SK-N-SH (cell line): ENCODE measurements around the gene SMCO2. TPM values are rescaled to one million over a fixed set of nuclear protein-coding genes. Genes with fewer than 3 reads are reported as not detected.

Experiments
- CTCF ChIA-PET: fragments of 300-600, 350-600 bp; formaldehyde crosslinking; extraction: SDS; loops from one replicate; lab custom pipeline; 2021; lab: Yijun Ruan, JAX
- POLR2A ChIA-PET: fragments of 350-600 bp; sonication (Branson Sonifier 250); formaldehyde crosslinking; extraction: SDS; loops from one replicate; lab custom pipeline; 2020; ENCODE audit warnings: antibody characterized with exemption, inconsistent platforms; lab: Yijun Ruan, JAX
- DNase-seq: peaks from one replicate; pipeline ENCODE4 v3.0.0; 2012
- H2AFZ ChIP-seq: fragments of 200-600 bp; sonication (generic); 2 replicates; pipeline ENCODE4 v1.8.1; 2016; ENCODE audit warnings: antibody characterized with exemption, mild to moderate bottlenecking, low read depth
- H3F3A ChIP-seq: fragments of 200-600 bp; sonication (generic); replicated peaks from 2 replicates; pipeline ENCODE3; 2016; ENCODE audit warnings: antibody characterized with exemption, mild to moderate bottlenecking; ENCODE audit not compliant: insufficient read depth
- H3K27ac ChIP-seq, 2 experiments: fragments of 200-500 bp in 1 of 2; fragments of 200-600 bp in 1 of 2; sonication (Bioruptor generic) in 1 of 2; sonication (generic), shearing (Covaris generic) in 1 of 2; 2 replicates each; pipeline versions ENCODE4 v1.5.1 to v1.6.1; 2014 to 2016; ENCODE audit warnings: low read depth in 2 of 2, inconsistent platforms in 1 of 2, low read length in 1 of 2, mild to moderate bottlenecking in 1 of 2, mixed read lengths in 1 of 2
- H3K27me3 ChIP-seq: fragments of 200-600 bp; sonication (generic), shearing (Covaris generic); 2 replicates; pipeline ENCODE4 v1.6.1; 2016; ENCODE audit warnings: mixed run types; ENCODE audit not compliant: insufficient read depth
- H3K36me3 ChIP-seq, 2 experiments: fragments of 200-500 bp in 1 of 2; fragments of 200-600 bp in 1 of 2; sonication (Bioruptor generic) in 1 of 2; sonication (generic) in 1 of 2; replicated peaks in 1 of 2; 2 replicates each; pipeline versions ENCODE3 to v1.5.1; 2014 to 2016; ENCODE audit warnings: low read length in 1 of 2, mild to moderate bottlenecking in 1 of 2; ENCODE audit not compliant: insufficient read depth in 2 of 2, control insufficient read depth in 1 of 2
- H3K4me1 ChIP-seq, 2 experiments: fragments of 200-500 bp in 1 of 2; fragments of 200-600 bp in 1 of 2; sonication (Bioruptor generic) in 1 of 2; sonication (generic), shearing (Covaris generic) in 1 of 2; 2 replicates each; pipeline versions ENCODE4 v1.5.1 to v1.6.1; 2014 to 2016; ENCODE audit warnings: low read depth in 1 of 2, low read length in 1 of 2, mixed run types in 1 of 2; ENCODE audit not compliant: insufficient read depth in 2 of 2, control insufficient read depth in 1 of 2
- H3K4me2 ChIP-seq: fragments of 200-600 bp; sonication (generic), shearing (Covaris generic); 2 replicates; pipeline ENCODE4 v1.6.1; 2017; ENCODE audit warnings: mixed run types
- H3K4me3 ChIP-seq, 2 experiments: fragments of 200-500 bp in 1 of 2; fragments of 200-600 bp in 1 of 2; sonication (Bioruptor generic) in 1 of 2; sonication (generic), shearing (Covaris generic) in 1 of 2; 2 replicates each; pipeline versions ENCODE4 v1.5.1 to v1.8.1; 2014 to 2016; ENCODE audit warnings: low read depth in 2 of 2, inconsistent platforms in 1 of 2, low read length in 1 of 2, mild to moderate bottlenecking in 1 of 2, mixed read lengths in 1 of 2, moderate library complexity in 1 of 2
- H3K79me2 ChIP-seq: fragments of 200-600 bp; sonication (generic); 2 replicates; pipeline ENCODE4 v1.8.1; 2017; ENCODE audit warnings: mild to moderate bottlenecking; ENCODE audit not compliant: insufficient read depth
- H3K9ac ChIP-seq: fragments of 200-600 bp; sonication (generic); 2 replicates; pipeline ENCODE4 v1.6.1; 2017; ENCODE audit warnings: mixed run types
- H3K9me2 ChIP-seq: fragments of 200-600 bp; sonication (generic); 2 replicates; pipeline ENCODE4 v1.6.1; 2017; ENCODE audit warnings: mixed run types
- H3K9me3 ChIP-seq: fragments of 200-600 bp; sonication (generic); 2 replicates; pipeline ENCODE4 v1.6.1; 2017; ENCODE audit warnings: mixed run types, mild to moderate bottlenecking, moderate library complexity
- H4K20me1 ChIP-seq: fragments of 200-600 bp; sonication (generic); 2 replicates; pipeline ENCODE4 v1.6.1; 2017; ENCODE audit warnings: mild to moderate bottlenecking, mixed run types; ENCODE audit not compliant: insufficient read depth
- CHD2 ChIP-seq: fragments of 150-350 bp; IDR thresholded peaks from 2 replicates; pipeline ENCODE4 v1.6.1; 2018; ENCODE audit warnings: low read length; ENCODE audit not compliant: partially characterized antibody
- ELF1 ChIP-seq: IDR thresholded peaks from 2 replicates; pipeline ENCODE4 v1.4.0; 2012
- FOSL2 ChIP-seq: IDR thresholded peaks from 2 replicates; pipeline ENCODE4 v1.4.0; 2012; ENCODE audit warnings: low read depth, mild to moderate bottlenecking, moderate library complexity, borderline replicate concordance
- FOXM1 ChIP-seq: IDR thresholded peaks from 2 replicates; pipeline ENCODE4 v1.4.0; 2012; ENCODE audit warnings: low read depth, mild to moderate bottlenecking
- IRF3 ChIP-seq: fragments of 150-350 bp; IDR thresholded peaks from 2 replicates; pipeline ENCODE4 v1.6.1; 2016; ENCODE audit warnings: mild to moderate bottlenecking, low read depth, low read length
- JUND ChIP-seq: IDR thresholded peaks from 2 replicates; pipeline ENCODE4 v1.4.0; 2012
- MAX ChIP-seq: IDR thresholded peaks from 2 replicates; pipeline ENCODE4 v1.4.0; 2012; ENCODE audit warnings: low read depth
- RAD21 ChIP-seq: IDR thresholded peaks from 2 replicates; pipeline ENCODE4 v1.6.1; 2012; ENCODE audit warnings: mild to moderate bottlenecking, low read length
- RXRA ChIP-seq: IDR thresholded peaks from 2 replicates; pipeline ENCODE4 v1.4.0; 2012; ENCODE audit warnings: low read depth, mild to moderate bottlenecking, borderline replicate concordance
- TCF12 ChIP-seq: IDR thresholded peaks from 2 replicates; pipeline ENCODE4 v1.4.0; 2012
- ZBTB33 ChIP-seq: IDR thresholded peaks from 2 replicates; pipeline ENCODE4 v1.4.0; 2012; ENCODE audit warnings: low read depth, borderline replicate concordance
- WGBS: methylation state at CpG from one replicate; pipeline ENCODE4 v1.1.6; 2017; ENCODE audit warnings: low lambda C conversion rate; 5-methylcytosine and 5-hydroxymethylcytosine counted together
- polyA plus RNA-seq, 3 experiments: library from polyadenylated mRNA; depleted of rRNA; stranded (reverse); fragments of >200 nt; gene quantifications; 2 replicates each; pipeline ENCODE4 v1.2.3, GENCODE V29; 2012
- TF ChIP-seq, protein P1 (sequence below): fragments of 200-600 bp; sonication (generic); IDR thresholded peaks from 2 replicates; pipeline ENCODE4 v1.6.1; 2017; ENCODE audit warnings: antibody characterized with exemption, mild to moderate bottlenecking, moderate library complexity
- TF ChIP-seq, protein P2 (sequence below): fragments of 150-350 bp; IDR thresholded peaks from 2 replicates; pipeline ENCODE4 v1.6.1; 2017; ENCODE audit warnings: antibody characterized with exemption, low read length, low read depth, borderline replicate concordance

Gene SMCO2
- polyA plus RNA-seq, 1 of the 3 experiments (the other 2 are of a cell fraction) = 0.21 TPM

- Histone ChIP-seq H3K27me3 (no peaks in the 10 kb centered on the region), H3K9ac (no peak overlapping the region), H3K4me2 (no peak overlapping the region), H4K20me1 (no peaks in the 10 kb centered on the region), H2AFZ (no peak overlapping the region), H3K79me2 (peaks cover 98% of the 10 kb centered on the region), H3K9me3 (no peaks in the 10 kb centered on the region), H3K27ac (peak overlapping the region in 1 of 2 experiments; percentile 99; a peak in 2 of 4 replicates), H3K4me1 (peaks cover 16 to 61% of the 10 kb centered on the region in 2 experiments), H3K36me3 (peaks cover 4 to 11% of the 10 kb centered on the region in 2 experiments), H3F3A (peaks cover 46% of the 10 kb centered on the region), H3K4me3 (no peak overlapping the region), H3K9me2 (no peaks in the 10 kb centered on the region)
- CTCF ChIA-PET = interaction anchor here (1.4 kb wide), 1 partner anchor 114 kb away, joined by 4 read pairs; no protein-coding TSS in a partner anchor
- DNase-seq = no peak
- TF ChIP-seq FOXM1 = no peak
- TF ChIP-seq RXRA = no peak
- no peak for TF ChIP-seq TCF12
- TF ChIP-seq, protein P1, sequence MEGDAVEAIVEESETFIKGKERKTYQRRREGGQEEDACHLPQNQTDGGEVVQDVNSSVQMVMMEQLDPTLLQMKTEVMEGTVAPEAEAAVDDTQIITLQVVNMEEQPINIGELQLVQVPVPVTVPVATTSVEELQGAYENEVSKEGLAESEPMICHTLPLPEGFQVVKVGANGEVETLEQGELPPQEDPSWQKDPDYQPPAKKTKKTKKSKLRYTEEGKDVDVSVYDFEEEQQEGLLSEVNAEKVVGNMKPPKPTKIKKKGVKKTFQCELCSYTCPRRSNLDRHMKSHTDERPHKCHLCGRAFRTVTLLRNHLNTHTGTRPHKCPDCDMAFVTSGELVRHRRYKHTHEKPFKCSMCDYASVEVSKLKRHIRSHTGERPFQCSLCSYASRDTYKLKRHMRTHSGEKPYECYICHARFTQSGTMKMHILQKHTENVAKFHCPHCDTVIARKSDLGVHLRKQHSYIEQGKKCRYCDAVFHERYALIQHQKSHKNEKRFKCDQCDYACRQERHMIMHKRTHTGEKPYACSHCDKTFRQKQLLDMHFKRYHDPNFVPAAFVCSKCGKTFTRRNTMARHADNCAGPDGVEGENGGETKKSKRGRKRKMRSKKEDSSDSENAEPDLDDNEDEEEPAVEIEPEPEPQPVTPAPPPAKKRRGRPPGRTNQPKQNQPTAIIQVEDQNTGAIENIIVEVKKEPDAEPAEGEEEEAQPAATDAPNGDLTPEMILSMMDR = no peak
- TF ChIP-seq CHD2 = no peak
- TF ChIP-seq FOSL2 = no peak
- no peak for TF ChIP-seq RAD21
- no peak for TF ChIP-seq MAX
- no peak for TF ChIP-seq JUND
- TF ChIP-seq ELF1 = no peak
- TF ChIP-seq ZBTB33 = no peak
- TF ChIP-seq IRF3 = no peak
- TF ChIP-seq, protein P2, sequence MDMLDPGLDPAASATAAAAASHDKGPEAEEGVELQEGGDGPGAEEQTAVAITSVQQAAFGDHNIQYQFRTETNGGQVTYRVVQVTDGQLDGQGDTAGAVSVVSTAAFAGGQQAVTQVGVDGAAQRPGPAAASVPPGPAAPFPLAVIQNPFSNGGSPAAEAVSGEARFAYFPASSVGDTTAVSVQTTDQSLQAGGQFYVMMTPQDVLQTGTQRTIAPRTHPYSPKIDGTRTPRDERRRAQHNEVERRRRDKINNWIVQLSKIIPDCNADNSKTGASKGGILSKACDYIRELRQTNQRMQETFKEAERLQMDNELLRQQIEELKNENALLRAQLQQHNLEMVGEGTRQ = no peak
- 88% methylated on average over 9 of the region's 9 CpGs for WGBS
- POLR2A ChIA-PET = no interaction called here
These were observed 104.8 kb downstream of the SMCO2 start for GRCh38 chr12:27551172-27551840.

Other genes starting within 250 kb of the SMCO2 start
- 4.7 and 5.7 TPM in 2 replicates for gene STK38L, start 202.4 kb upstream of the SMCO2 start, polyA plus RNA-seq (2012; rRNA removed)
- gene BMAL2, start 113.9 kb upstream of the SMCO2 start, polyA plus RNA-seq (2012; rRNA removed) = 6.4 and 7.2 TPM in 2 replicates
- 55.0 and 74.3 TPM in 2 replicates for gene PPFIBP1, start 77.5 kb downstream of the SMCO2 start, polyA plus RNA-seq (2012; rRNA removed)
- gene REP15, start 249.7 kb downstream of the SMCO2 start, polyA plus RNA-seq (2012; rRNA removed) = 0.84 and 1.3 TPM in 2 replicates